Measurements from ENCODE around the gene COL23A1. TPM values are rescaled to one million over a fixed set of nuclear protein-coding genes. Genes with fewer than 3 reads are reported as not detected.

Gene COL23A1
- polyA plus RNA-seq, 2 donors = 0.59 to 0.75 TPM

DNA sequence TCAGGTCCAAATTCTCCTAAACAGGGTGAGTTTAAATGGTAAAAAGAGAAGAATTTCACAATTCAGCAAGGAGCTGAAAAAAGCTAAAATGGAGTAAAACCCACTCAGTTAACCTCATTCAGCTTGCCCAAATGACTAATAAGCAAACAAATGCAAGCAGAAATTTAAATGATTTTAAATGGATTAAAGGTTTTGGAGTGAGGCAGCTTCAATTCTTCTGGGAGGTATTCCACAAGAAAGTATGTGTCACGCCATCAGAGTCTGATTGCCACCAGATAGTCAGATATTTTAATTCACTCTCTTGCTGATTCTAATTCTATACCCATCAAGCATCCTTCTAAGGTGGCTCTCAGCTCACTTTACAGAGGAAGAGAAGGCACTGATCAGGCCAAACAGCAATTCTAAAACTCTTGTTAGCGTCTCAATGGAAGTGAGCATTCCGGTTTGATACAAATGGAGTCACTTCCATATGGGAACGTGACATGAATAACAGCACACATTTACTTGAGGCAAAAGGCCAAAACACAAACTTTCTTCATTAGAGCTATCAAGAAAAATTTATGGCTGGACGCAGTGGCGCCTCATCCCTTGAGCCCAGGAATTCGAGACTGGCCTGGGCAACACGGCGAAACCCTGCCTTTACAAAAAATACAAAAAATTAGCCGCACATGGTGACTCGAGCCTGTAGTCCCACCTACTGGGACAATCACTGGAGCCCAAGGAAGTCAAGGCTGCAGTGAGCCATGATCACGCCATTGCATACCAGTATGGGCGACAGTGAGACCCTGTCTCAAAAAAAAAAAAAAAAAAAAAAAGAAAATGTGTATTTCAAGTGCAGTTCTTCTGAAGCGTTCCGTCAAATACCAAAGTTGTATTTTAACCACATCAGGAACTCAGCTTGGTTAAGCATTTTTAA lies 34.7 kb upstream of the COL23A1 start:
- Histone ChIP-seq H3K4me1 (ENCODE audit: control insufficient read depth in 2 of 2, insufficient read depth in 2 of 2, low read length in 1 of 2) (no peaks in the 10 kb centered on the region), H3K9me3 (ENCODE audit: control insufficient read depth in 2 of 2, insufficient read depth in 1 of 2, low read depth in 1 of 2, low read length in 1 of 2) (no peaks in the 10 kb centered on the region), H3K4me3 (ENCODE audit: low read depth in 1 of 2, low read length in 2 of 2) (peak overlapping the region; percentile 7 to 94), H3K27ac (ENCODE audit: low read depth in 2 of 2, low read length in 1 of 2) (peak overlapping the region in 1 of 2 donors; percentile 29), H3K27me3 (ENCODE audit: control insufficient read depth in 1 of 2, insufficient read depth in 2 of 2, low read length in 2 of 2) (no peaks in the 10 kb centered on the region), H3K36me3 (ENCODE audit: control insufficient read depth in 2 of 2, insufficient read depth in 2 of 2, low read length in 1 of 2) (no peaks in the 10 kb centered on the region)
- 14 to 16% methylated on average over 15 of the region's 15 CpGs for WGBS, 2 donors

DNA sequence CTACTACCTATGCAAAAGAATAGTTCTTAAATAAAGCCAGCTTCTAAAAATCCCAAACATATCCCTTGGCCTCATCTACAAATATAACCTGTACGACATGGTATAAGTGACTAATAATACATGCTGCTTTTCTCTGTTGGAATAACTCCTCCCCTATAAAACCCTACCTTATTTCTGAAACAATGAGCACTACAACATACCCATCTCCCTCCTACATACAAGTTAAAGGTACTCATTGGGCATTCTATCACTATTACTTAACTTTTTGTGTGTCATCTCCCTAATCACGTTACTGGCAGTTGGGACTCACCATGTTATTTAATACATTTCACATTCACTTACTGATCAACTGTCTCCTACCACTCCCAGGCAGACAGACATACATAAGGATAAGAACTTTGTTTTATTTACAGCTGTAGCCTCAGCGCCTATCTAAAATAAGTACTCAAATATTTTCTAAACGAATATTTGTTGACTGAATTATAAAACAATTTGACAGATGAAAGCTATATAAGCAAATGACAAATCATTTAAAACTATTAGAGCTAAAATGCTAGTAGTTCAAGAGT lies 32.6 kb upstream of the COL23A1 start:
- H3K27ac ChIP-seq (ENCODE audit: low read depth in 2 of 2, low read length in 1 of 2) = no peak overlapping the region
- H3K36me3 ChIP-seq (ENCODE audit: control insufficient read depth in 2 of 2, insufficient read depth in 2 of 2, low read length in 1 of 2) = peaks cover 0 to 5% of the 10 kb centered on the region in 2 donors
- H3K27me3 ChIP-seq (ENCODE audit: control insufficient read depth in 1 of 2, insufficient read depth in 2 of 2, low read length in 2 of 2) = no peaks in the 10 kb centered on the region
- H3K9me3 ChIP-seq (ENCODE audit: control insufficient read depth in 2 of 2, insufficient read depth in 1 of 2, low read depth in 1 of 2, low read length in 1 of 2) = no peaks in the 10 kb centered on the region
- no peak overlapping the region for H3K4me3 ChIP-seq (ENCODE audit: low read depth in 1 of 2, low read length in 2 of 2)
- WGBS, 2 donors = 69 to 71% methylated on average over 4 of the region's 4 CpGs
- H3K4me1 ChIP-seq (ENCODE audit: control insufficient read depth in 2 of 2, insufficient read depth in 2 of 2, low read length in 1 of 2) = no peaks in the 10 kb centered on the region

- Histone ChIP-seq H3K27ac (ENCODE audit: low read depth in 2 of 2, low read length in 1 of 2) (no peak overlapping the region), H3K4me1 (ENCODE audit: control insufficient read depth in 2 of 2, insufficient read depth in 2 of 2, low read length in 1 of 2) (no peaks in the 10 kb centered on the region), H3K4me3 (ENCODE audit: low read depth in 1 of 2, low read length in 2 of 2) (no peak overlapping the region), H3K36me3 (ENCODE audit: control insufficient read depth in 2 of 2, insufficient read depth in 2 of 2, low read length in 1 of 2) (peaks cover 0 to 17% of the 10 kb centered on the region in 2 donors), H3K9me3 (ENCODE audit: control insufficient read depth in 2 of 2, insufficient read depth in 1 of 2, low read depth in 1 of 2, low read length in 1 of 2) (no peaks in the 10 kb centered on the region), H3K27me3 (ENCODE audit: control insufficient read depth in 1 of 2, insufficient read depth in 2 of 2, low read length in 2 of 2) (no peaks in the 10 kb centered on the region)
- 47 to 67% methylated on average over 1 of the region's 1 CpG for WGBS, 2 donors
Measured at GRCh38 chr5:178619390-178619789, 29.2 kb upstream of the COL23A1 start.

DNA sequence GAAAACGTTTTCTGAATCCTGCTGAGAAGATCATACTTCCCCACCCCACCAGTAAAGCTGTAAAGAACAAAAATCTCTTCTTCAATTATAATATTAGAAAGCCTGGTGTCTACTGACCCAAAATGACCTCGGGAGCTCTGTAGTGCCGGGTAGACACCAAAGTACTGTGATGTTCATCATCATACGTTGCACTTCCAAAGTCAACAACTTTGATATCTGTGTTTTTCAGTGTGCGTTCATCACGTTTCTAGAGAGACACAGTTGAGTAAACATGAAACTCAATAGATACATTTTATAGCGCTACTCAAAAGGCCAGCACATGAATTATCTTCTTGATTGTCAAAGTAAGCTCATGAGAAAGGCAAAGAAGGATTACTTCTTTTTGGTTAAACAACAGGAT lies 22.1 kb upstream of the COL23A1 start:
- WGBS, 2 donors = 73 to 74% methylated on average over 7 of the region's 7 CpGs

DNA sequence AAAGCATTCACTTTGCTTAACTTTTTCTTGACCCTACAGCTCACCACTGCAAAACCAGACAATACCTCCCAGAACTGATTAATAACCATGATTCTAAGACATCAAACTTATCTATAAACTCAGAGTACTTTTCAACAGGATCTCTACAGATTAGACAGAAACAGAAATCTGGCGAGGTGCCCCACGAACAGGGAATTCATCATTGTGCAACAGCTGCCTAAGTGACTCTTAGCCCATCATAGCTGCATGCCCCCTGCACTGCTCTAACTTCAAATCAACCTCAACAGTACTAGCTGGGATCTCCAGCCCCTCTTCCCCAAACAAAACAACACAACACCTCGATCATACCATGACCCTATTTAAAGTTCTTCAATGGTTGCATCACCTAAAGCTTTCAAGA lies 16.1 kb upstream of the COL23A1 start:
- no peak overlapping the region for H3K4me3 ChIP-seq (ENCODE audit: low read depth in 1 of 2, low read length in 2 of 2)
- no peak overlapping the region for H3K27ac ChIP-seq (ENCODE audit: low read depth in 2 of 2, low read length in 1 of 2)
- WGBS, 2 donors = 81 to 84% methylated on average over 3 of the region's 3 CpGs
- H3K9me3 ChIP-seq (ENCODE audit: control insufficient read depth in 2 of 2, insufficient read depth in 1 of 2, low read depth in 1 of 2, low read length in 1 of 2) = no peaks in the 10 kb centered on the region
- H3K36me3 ChIP-seq (ENCODE audit: control insufficient read depth in 2 of 2, insufficient read depth in 2 of 2, low read length in 1 of 2) = peaks cover 5 to 12% of the 10 kb centered on the region in 2 donors
- no peaks in the 10 kb centered on the region for H3K27me3 ChIP-seq (ENCODE audit: control insufficient read depth in 1 of 2, insufficient read depth in 2 of 2, low read length in 2 of 2)
- H3K4me1 ChIP-seq (ENCODE audit: control insufficient read depth in 2 of 2, insufficient read depth in 2 of 2, low read length in 1 of 2) = no peaks in the 10 kb centered on the region

More for the DNA sequence above, 22.1 kb upstream of the COL23A1 start:
- H3K27me3 ChIP-seq (ENCODE audit: control insufficient read depth in 1 of 2, insufficient read depth in 2 of 2, low read length in 2 of 2) = no peaks in the 10 kb centered on the region
- no peak overlapping the region for H3K4me3 ChIP-seq (ENCODE audit: low read depth in 1 of 2, low read length in 2 of 2)
- no peaks in the 10 kb centered on the region for H3K4me1 ChIP-seq (ENCODE audit: control insufficient read depth in 2 of 2, insufficient read depth in 2 of 2, low read length in 1 of 2)
- H3K36me3 ChIP-seq (ENCODE audit: control insufficient read depth in 2 of 2, insufficient read depth in 2 of 2, low read length in 1 of 2) = peaks cover 6 to 19% of the 10 kb centered on the region in 2 donors
- no peaks in the 10 kb centered on the region for H3K9me3 ChIP-seq (ENCODE audit: control insufficient read depth in 2 of 2, insufficient read depth in 1 of 2, low read depth in 1 of 2, low read length in 1 of 2)
- H3K27ac ChIP-seq (ENCODE audit: low read depth in 2 of 2, low read length in 1 of 2) = no peak overlapping the region

DNA sequence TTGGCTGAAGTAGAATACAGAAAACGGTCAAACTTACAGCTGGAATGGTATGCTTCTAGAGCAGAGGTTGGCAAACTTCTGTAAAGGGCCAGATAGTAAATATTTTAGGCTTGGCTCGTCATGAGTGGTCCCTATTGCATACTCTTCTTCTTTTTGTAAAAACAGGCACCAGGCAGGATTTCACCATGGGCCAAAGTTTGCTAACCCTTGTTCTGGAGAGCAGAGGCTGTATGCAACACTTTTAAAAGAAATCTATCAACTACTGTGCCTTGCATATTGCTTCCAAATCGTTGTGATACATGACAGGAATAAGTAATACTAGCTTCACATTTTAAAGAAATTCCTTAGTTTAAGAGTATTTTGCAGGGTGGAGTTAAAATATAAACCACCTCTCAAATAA lies 15.6 kb upstream of the COL23A1 start:
- Histone ChIP-seq H3K4me3 (ENCODE audit: low read depth in 1 of 2, low read length in 2 of 2) (no peak overlapping the region), H3K36me3 (ENCODE audit: control insufficient read depth in 2 of 2, insufficient read depth in 2 of 2, low read length in 1 of 2) (peaks cover 5 to 11% of the 10 kb centered on the region in 2 donors), H3K27me3 (ENCODE audit: control insufficient read depth in 1 of 2, insufficient read depth in 2 of 2, low read length in 2 of 2) (no peaks in the 10 kb centered on the region), H3K4me1 (ENCODE audit: control insufficient read depth in 2 of 2, insufficient read depth in 2 of 2, low read length in 1 of 2) (no peaks in the 10 kb centered on the region), H3K27ac (ENCODE audit: low read depth in 2 of 2, low read length in 1 of 2) (no peak overlapping the region), H3K9me3 (ENCODE audit: control insufficient read depth in 2 of 2, insufficient read depth in 1 of 2, low read depth in 1 of 2, low read length in 1 of 2) (no peaks in the 10 kb centered on the region)
- 80 to 82% methylated on average over 3 of the region's 3 CpGs for WGBS, 2 donors

GRCh38 chr5:178602752-178603151 lies 12.6 kb upstream of the COL23A1 start:
- WGBS, 2 donors = 84 to 85% methylated on average over 2 of the region's 2 CpGs
- no peak overlapping the region for H3K4me3 ChIP-seq (ENCODE audit: low read depth in 1 of 2, low read length in 2 of 2)
- no peak overlapping the region for H3K27ac ChIP-seq (ENCODE audit: low read depth in 2 of 2, low read length in 1 of 2)
- no peaks in the 10 kb centered on the region for H3K27me3 ChIP-seq (ENCODE audit: control insufficient read depth in 1 of 2, insufficient read depth in 2 of 2, low read length in 2 of 2)
- peaks cover 2 to 10% of the 10 kb centered on the region in 2 donors for H3K36me3 ChIP-seq (ENCODE audit: control insufficient read depth in 2 of 2, insufficient read depth in 2 of 2, low read length in 1 of 2)
- H3K4me1 ChIP-seq (ENCODE audit: control insufficient read depth in 2 of 2, insufficient read depth in 2 of 2, low read length in 1 of 2) = no peaks in the 10 kb centered on the region
- H3K9me3 ChIP-seq (ENCODE audit: control insufficient read depth in 2 of 2, insufficient read depth in 1 of 2, low read depth in 1 of 2, low read length in 1 of 2) = no peaks in the 10 kb centered on the region

DNA sequence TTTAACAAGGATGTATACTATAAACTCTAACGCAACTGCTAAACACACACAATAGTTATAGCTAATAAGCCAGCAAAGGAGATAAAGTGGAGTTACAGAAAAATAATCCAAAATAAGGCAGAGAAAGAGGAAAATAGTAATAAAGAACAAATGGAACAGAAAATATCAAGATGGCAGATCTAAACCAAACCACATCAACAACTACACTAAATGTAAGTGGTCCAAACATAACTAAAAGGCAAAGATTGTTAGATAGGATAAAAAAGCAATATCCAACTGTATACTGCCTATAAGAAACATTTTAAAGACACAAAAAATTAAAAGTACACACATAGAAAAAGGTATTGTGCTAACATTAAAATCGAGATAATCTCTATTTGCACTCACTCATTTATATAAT lies 5.6 kb upstream of the COL23A1 start:
- Histone ChIP-seq H3K4me3 (ENCODE audit: low read depth in 1 of 2, low read length in 2 of 2) (no peak overlapping the region), H3K27me3 (ENCODE audit: control insufficient read depth in 1 of 2, insufficient read depth in 2 of 2, low read length in 2 of 2) (no peaks in the 10 kb centered on the region), H3K9me3 (ENCODE audit: control insufficient read depth in 2 of 2, insufficient read depth in 1 of 2, low read depth in 1 of 2, low read length in 1 of 2) (no peaks in the 10 kb centered on the region), H3K27ac (ENCODE audit: low read depth in 2 of 2, low read length in 1 of 2) (no peak overlapping the region), H3K4me1 (ENCODE audit: control insufficient read depth in 2 of 2, insufficient read depth in 2 of 2, low read length in 1 of 2) (no peaks in the 10 kb centered on the region), H3K36me3 (ENCODE audit: control insufficient read depth in 2 of 2, insufficient read depth in 2 of 2, low read length in 1 of 2) (peaks cover 0 to 2% of the 10 kb centered on the region in 2 donors)
- WGBS, 2 donors = 95 to 97% methylated on average over 2 of the region's 2 CpGs

GRCh38 chr5:178595150-178595549 lies 5.0 kb upstream of the COL23A1 start:
- Histone ChIP-seq H3K36me3 (ENCODE audit: control insufficient read depth in 2 of 2, insufficient read depth in 2 of 2, low read length in 1 of 2) (peaks cover 0 to 2% of the 10 kb centered on the region in 2 donors), H3K27ac (ENCODE audit: low read depth in 2 of 2, low read length in 1 of 2) (no peak overlapping the region), H3K9me3 (ENCODE audit: control insufficient read depth in 2 of 2, insufficient read depth in 1 of 2, low read depth in 1 of 2, low read length in 1 of 2) (no peaks in the 10 kb centered on the region), H3K27me3 (ENCODE audit: control insufficient read depth in 1 of 2, insufficient read depth in 2 of 2, low read length in 2 of 2) (no peaks in the 10 kb centered on the region), H3K4me1 (ENCODE audit: control insufficient read depth in 2 of 2, insufficient read depth in 2 of 2, low read length in 1 of 2) (peaks cover 0 to 4% of the 10 kb centered on the region in 2 donors), H3K4me3 (ENCODE audit: low read depth in 1 of 2, low read length in 2 of 2) (no peak overlapping the region)
